GM12878 (cell line): ENCODE data around the gene GABRQ. TPM values are rescaled to one million over a fixed set of nuclear protein-coding genes. Genes with fewer than 3 reads are reported as not detected.

Experiments used
- ATAC-seq: fragments of 200-7000 bp; cut with Tn5 transposase; 3 replicates; pipeline ENCODE4 v1.9.1; 2020; ENCODE audit warnings: mild to moderate bottlenecking, moderate library complexity
- BruUV-seq: library from RNA; stranded (reverse); fragments of 400-500 nt; replicated peaks from 2 replicates; lab custom pipeline; 2021; lab: Mats Ljungman, UMichigan
- CTCF ChIA-PET: fragments of 300-600 bp; sonication (Branson Sonifier 250); formaldehyde crosslinking; extraction: SDS; loops from one replicate; lab custom pipeline; 2021; ENCODE audit warnings: inconsistent platforms; lab: Yijun Ruan, JAX
- POLR2A ChIA-PET: fragments of 350-600 bp; formaldehyde crosslinking; extraction: SDS; loops from one replicate; lab custom pipeline; 2021; ENCODE audit warnings: inconsistent platforms; lab: Charles Lee
- RAD21 ChIA-PET: fragments of 300-600 bp; sonication (Branson Sonifier 250); formaldehyde crosslinking; loops from one replicate; lab custom pipeline; 2023; ENCODE audit warnings: antibody characterized with exemption; ENCODE audit not compliant: unreplicated experiment; lab: Charles Lee
- SMC1A ChIA-PET: fragments of 300-600 bp; sonication (Branson Sonifier 250); formaldehyde crosslinking; loops from one replicate; lab custom pipeline; 2023; ENCODE audit not compliant: unreplicated experiment, uncharacterized antibody; lab: Charles Lee
- DNase-seq: peaks from one replicate; pipeline ENCODE4 v3.0.0-alpha.2; 2011; ENCODE audit warnings: low read depth, low spot score
- FAIRE-seq: peaks from 3 replicates; lab custom pipeline; 2011; peaks lifted over from hg19 to GRCh38; lab: Jason Lieb, UNC
- H2AFZ ChIP-seq: 2 replicates; pipeline ENCODE4 v1.6.0; 2011; ENCODE audit warnings: low read depth, low read length, control low read depth; ENCODE audit not compliant: control insufficient read depth
- H3K27ac ChIP-seq: 2 replicates; pipeline ENCODE4 v1.5.1; 2011; ENCODE audit warnings: control low read depth; ENCODE audit not compliant: control insufficient read depth, insufficient read depth
- H3K27me3 ChIP-seq, 2 experiments: replicated peaks in 1 of 2; 2 replicates each; pipeline versions ENCODE4 v1.6.0 to v1.6.1; 2011; ENCODE audit warnings: low read length in 1 of 2; ENCODE audit not compliant: control insufficient read depth in 2 of 2, insufficient read depth in 2 of 2
- H3K36me3 ChIP-seq, 2 experiments: 2 replicates each; pipeline ENCODE4 v1.5.1; 2011; ENCODE audit warnings: low read length in 1 of 2; ENCODE audit not compliant: control insufficient read depth in 2 of 2, insufficient read depth in 2 of 2
- H3K4me1 ChIP-seq: 2 replicates; pipeline ENCODE4 v1.6.1; 2011; ENCODE audit warnings: mild to moderate bottlenecking, low read length, moderate library complexity, mixed read lengths; ENCODE audit not compliant: control insufficient read depth, insufficient read depth
- H3K4me2 ChIP-seq: 2 replicates; pipeline ENCODE4 v1.6.0; 2011; ENCODE audit warnings: control low read depth; ENCODE audit not compliant: control insufficient read depth, insufficient read depth
- H3K4me3 ChIP-seq: fragments of 200-600 bp; sonication (generic); 2 replicates; pipeline ENCODE4 v1.5.1; 2016
- H3K79me2 ChIP-seq: 2 replicates; pipeline ENCODE4 v1.6.0; 2011; ENCODE audit warnings: low read length; ENCODE audit not compliant: control insufficient read depth, insufficient read depth
- H3K9ac ChIP-seq: 2 replicates; pipeline ENCODE4 v1.8.0; 2011; ENCODE audit warnings: low read length, control low read depth, mixed read lengths; ENCODE audit not compliant: control insufficient read depth, insufficient read depth
- H3K9me3 ChIP-seq: replicated peaks from 3 replicates; pipeline ENCODE4 v1.5.1; 2011; ENCODE audit warnings: mild to moderate bottlenecking, low read length; ENCODE audit not compliant: control insufficient read depth, insufficient read depth
- H4K20me1 ChIP-seq: 2 replicates; pipeline ENCODE4 v1.6.0; 2011; ENCODE audit not compliant: control insufficient read depth, insufficient read depth
- ASH2L ChIP-seq: fragments of 300-600, 200-600 bp; sonication (generic); IDR thresholded peaks from 2 replicates; pipeline ENCODE4 v1.6.1; 2017; ENCODE audit warnings: low read depth, mild to moderate bottlenecking, borderline replicate concordance
- CBFB ChIP-seq: IDR thresholded peaks from 2 replicates; pipeline ENCODE4 v1.6.1; 2016; ENCODE audit warnings: antibody characterized with exemption, low read depth
- CREB1 ChIP-seq: IDR thresholded peaks from 2 replicates; pipeline ENCODE4 v1.6.1; 2012; ENCODE audit warnings: low read depth, mild to moderate bottlenecking, inconsistent platforms
- EZH2 ChIP-seq: IDR thresholded peaks from 2 replicates; pipeline ENCODE4 v1.6.1; 2012; ENCODE audit warnings: low read depth, mild to moderate bottlenecking, control low read depth, inconsistent platforms, low read length, borderline replicate concordance; ENCODE audit not compliant: control insufficient read depth
- POLR2AphosphoS2 ChIP-seq: IDR thresholded peaks from 2 replicates; pipeline ENCODE4 v1.6.1; 2011; ENCODE audit warnings: low read depth, mild to moderate bottlenecking, low read length, improper control_type of control experiment, moderate library complexity
- RAD21 ChIP-seq: IDR thresholded peaks from 2 replicates; pipeline ENCODE4 v1.6.1; 2011; ENCODE audit warnings: mild to moderate bottlenecking, low read depth, low read length, moderate library complexity; ENCODE audit not compliant: insufficient read depth
- SP1 ChIP-seq: IDR thresholded peaks from one replicate; pipeline ENCODE4 v1.6.1; 2011; ENCODE audit warnings: low read depth, low read length
- TCF3 ChIP-seq: IDR thresholded peaks from 2 replicates; pipeline ENCODE4 v1.6.1; 2012; ENCODE audit warnings: low read depth, mild to moderate bottlenecking, low read length, borderline replicate concordance; ENCODE audit not compliant: insufficient read depth
- YBX1 ChIP-seq: fragments of 450-650 bp; IDR thresholded peaks from 2 replicates; pipeline ENCODE4 v1.6.1; 2016; ENCODE audit warnings: antibody characterized with exemption
- ZZZ3 ChIP-seq: IDR thresholded peaks from 2 replicates; pipeline ENCODE4 v1.6.1; 2011; ENCODE audit warnings: low read depth; ENCODE audit not compliant: control insufficient read depth, insufficient read length
- WGBS: methylation state at CpG from one replicate; pipeline ENCODE4 v1.1.6; 2016; ENCODE audit warnings: low lambda C conversion rate; ENCODE audit not compliant: insufficient replicate concordance, insufficient coverage; ENCODE audit errors: missing lambda C conversion rate; 5-methylcytosine and 5-hydroxymethylcytosine counted together
- in situ Hi-C: fragments of 300-500 bp; cut with MboI; formaldehyde crosslinking; loops from 9 replicates; pipeline ENCODE4 v1.14.3; 2018; ENCODE audit warnings: mixed read lengths
- intact Hi-C: fragments of 100-400 bp; cut with micrococcal nuclease; formaldehyde crosslinking; loops from one replicate; pipeline ENCODE4 v1.14.2; 2022; ENCODE audit not compliant: unreplicated experiment
- polyA plus RNA-seq, 11 experiments: library from polyadenylated mRNA; depleted of rRNA in 4 of 11; unstranded in 6 of 11; stranded (reverse) in 5 of 11; fragments of >200 nt; fragmentation: Nextera tagmentation in 4 of 11; fragmentation: Illumina TruSeq in 1 of 11; extraction: Ambion mirVana in 4 of 11; extraction: Trizol in 1 of 11; gene quantifications; 1 replicate in 1 of 11; 2 replicates in 10 of 11; pipeline versions ENCODE4 v1.2.1 to v1.2.3, GENCODE V29; 2011 to 2016; ENCODE audit warnings: inconsistent platforms in 2 of 11, missing spikeins in 2 of 11, low read depth in 1 of 11
- total RNA-seq, 4 experiments: library from RNA; depleted of rRNA in 3 of 4; stranded (reverse); fragments of >200 nt in 3 of 4; fragmentation: Illumina TruSeq in 1 of 4; extraction: Trizol in 1 of 4; gene quantifications; 2 replicates each; pipeline versions ENCODE4 v1.2.1 to v1.2.3, GENCODE V29; 2013 to 2021
- TF ChIP-seq, protein P1 (sequence below): fragments of 450-650 bp; IDR thresholded peaks from 2 replicates; pipeline ENCODE4 v1.6.1; 2016; ENCODE audit warnings: mild to moderate bottlenecking
- TF ChIP-seq, protein P2 (sequence below): fragments of 450-650 bp; IDR thresholded peaks from 2 replicates; pipeline ENCODE4 v1.6.1; 2017; ENCODE audit warnings: mild to moderate bottlenecking, moderate library complexity

The GABRQ gene
- total and polyA plus RNA-seq, 10 of the 15 experiments (the other 5 are each of a cell fraction or from before 2014, with no cell fraction given), result 0.04 TPM; not detected in 9

GRCh38 chrX:152640034-152640818 is 2.5 kb downstream of the GABRQ start (continued):
- no peak for TF ChIP-seq ZZZ3
- no peak for TF ChIP-seq YBX1
- no peak for TF ChIP-seq ASH2L
- no peak for TF ChIP-seq RAD21

GRCh38 chrX:152641256-152641875 is 3.7 kb downstream of the GABRQ start:
- CTCF ChIA-PET, result interaction anchor here (0.6 to 4.1 kb wide), 8 partner anchors 9 to 960 kb away, joined by 3 to 26 read pairs (median 6); no protein-coding TSS in a partner anchor
- BruUV-seq, result no TSS peak
- Histone ChIP-seq H3K9ac (no peak overlapping the region), H2AFZ (no peak overlapping the region), H3K27ac (no peak overlapping the region), H3K36me3 (no peaks in the 10 kb centered on the region), H3K4me1 (no peaks in the 10 kb centered on the region; the same call in 1 of the 2 replicates), H3K4me3 (no peak overlapping the region), H3K4me2 (no peak overlapping the region), H3K9me3 (no peaks in the 10 kb centered on the region), H3K27me3 (no peaks in the 10 kb centered on the region; a peak in 1 of 4 replicates), H4K20me1 (no peaks in the 10 kb centered on the region), H3K79me2 (no peaks in the 10 kb centered on the region)
- no peak for FAIRE-seq
- no peak for DNase-seq
- intact Hi-C loops, result no loop called here
- 18% methylated on average over 9 of the region's 10 CpGs for WGBS
- SMC1A ChIA-PET, result interaction anchor here (1.5 to 1.7 kb wide), 2 partner anchors 9 to 176 kb away, joined by 7 read pairs; no protein-coding TSS in a partner anchor
- POLR2A ChIA-PET, result no interaction called here
- RAD21 ChIA-PET, result interaction anchor here (1.7 to 3.4 kb wide), 3 partner anchors 172 to 180 kb away, joined by 3 to 20 read pairs (median 15); no protein-coding TSS in a partner anchor
- no peak for ATAC-seq
- in situ Hi-C loops, result loop anchor here (5.0 to 25.0 kb wide), 2 partner anchors 171 to 889 kb away; no protein-coding TSS in a partner anchor
- TF ChIP-seq SP1 (no peak), CREB1 (no peak), POLR2AphosphoS2 (no peak), EZH2 (no peak), TCF3 (no peak), CBFB (no peak)
- TF ChIP-seq, protein P1, sequence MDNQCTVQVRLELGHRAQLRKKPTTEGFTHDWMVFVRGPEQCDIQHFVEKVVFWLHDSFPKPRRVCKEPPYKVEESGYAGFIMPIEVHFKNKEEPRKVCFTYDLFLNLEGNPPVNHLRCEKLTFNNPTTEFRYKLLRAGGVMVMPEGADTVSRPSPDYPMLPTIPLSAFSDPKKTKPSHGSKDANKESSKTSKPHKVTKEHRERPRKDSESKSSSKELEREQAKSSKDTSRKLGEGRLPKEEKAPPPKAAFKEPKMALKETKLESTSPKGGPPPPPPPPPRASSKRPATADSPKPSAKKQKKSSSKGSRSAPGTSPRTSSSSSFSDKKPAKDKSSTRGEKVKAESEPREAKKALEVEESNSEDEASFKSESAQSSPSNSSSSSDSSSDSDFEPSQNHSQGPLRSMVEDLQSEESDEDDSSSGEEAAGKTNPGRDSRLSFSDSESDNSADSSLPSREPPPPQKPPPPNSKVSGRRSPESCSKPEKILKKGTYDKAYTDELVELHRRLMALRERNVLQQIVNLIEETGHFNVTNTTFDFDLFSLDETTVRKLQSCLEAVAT, result no peak
- TF ChIP-seq, protein P2, sequence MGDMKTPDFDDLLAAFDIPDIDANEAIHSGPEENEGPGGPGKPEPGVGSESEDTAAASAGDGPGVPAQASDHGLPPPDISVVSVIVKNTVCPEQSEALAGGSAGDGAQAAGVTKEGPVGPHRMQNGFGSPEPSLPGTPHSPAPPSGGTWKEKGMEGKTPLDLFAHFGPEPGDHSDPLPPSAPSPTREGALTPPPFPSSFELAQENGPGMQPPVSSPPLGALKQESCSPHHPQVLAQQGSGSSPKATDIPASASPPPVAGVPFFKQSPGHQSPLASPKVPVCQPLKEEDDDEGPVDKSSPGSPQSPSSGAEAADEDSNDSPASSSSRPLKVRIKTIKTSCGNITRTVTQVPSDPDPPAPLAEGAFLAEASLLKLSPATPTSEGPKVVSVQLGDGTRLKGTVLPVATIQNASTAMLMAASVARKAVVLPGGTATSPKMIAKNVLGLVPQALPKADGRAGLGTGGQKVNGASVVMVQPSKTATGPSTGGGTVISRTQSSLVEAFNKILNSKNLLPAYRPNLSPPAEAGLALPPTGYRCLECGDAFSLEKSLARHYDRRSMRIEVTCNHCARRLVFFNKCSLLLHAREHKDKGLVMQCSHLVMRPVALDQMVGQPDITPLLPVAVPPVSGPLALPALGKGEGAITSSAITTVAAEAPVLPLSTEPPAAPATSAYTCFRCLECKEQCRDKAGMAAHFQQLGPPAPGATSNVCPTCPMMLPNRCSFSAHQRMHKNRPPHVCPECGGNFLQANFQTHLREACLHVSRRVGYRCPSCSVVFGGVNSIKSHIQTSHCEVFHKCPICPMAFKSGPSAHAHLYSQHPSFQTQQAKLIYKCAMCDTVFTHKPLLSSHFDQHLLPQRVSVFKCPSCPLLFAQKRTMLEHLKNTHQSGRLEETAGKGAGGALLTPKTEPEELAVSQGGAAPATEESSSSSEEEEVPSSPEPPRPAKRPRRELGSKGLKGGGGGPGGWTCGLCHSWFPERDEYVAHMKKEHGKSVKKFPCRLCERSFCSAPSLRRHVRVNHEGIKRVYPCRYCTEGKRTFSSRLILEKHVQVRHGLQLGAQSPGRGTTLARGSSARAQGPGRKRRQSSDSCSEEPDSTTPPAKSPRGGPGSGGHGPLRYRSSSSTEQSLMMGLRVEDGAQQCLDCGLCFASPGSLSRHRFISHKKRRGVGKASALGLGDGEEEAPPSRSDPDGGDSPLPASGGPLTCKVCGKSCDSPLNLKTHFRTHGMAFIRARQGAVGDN, result no peak
